GM12864 (cell line): Measurements from ENCODE around the gene SLC39A9.
A peak's percentile ranks its signal among the peaks of the same experiment; 100 is the strongest.
"Not testable (repeated sequence)": the region's sequence is repeated elsewhere in the genome, so short reads cannot be mapped to it uniquely, and the experiment has no call there.

Experiments
- DNase-seq: peaks from one replicate; pipeline ENCODE4 v3.0.0-alpha.2; 2011; ENCODE audit warnings: low read depth
- H3K4me3 ChIP-seq: 2 replicates; pipeline ENCODE4 v1.5.1; 2011; ENCODE audit warnings: mild to moderate bottlenecking, low read depth, low read length, control low read depth
- CTCF ChIP-seq: IDR thresholded peaks from 2 replicates; pipeline ENCODE4 v1.5.1; 2011; ENCODE audit warnings: low read depth, mild to moderate bottlenecking, moderate library complexity, low read length, control low read depth, inconsistent platforms; ENCODE audit errors: missing control alignments

SLC39A9 gene

GRCh38 chr14:69376439-69376838 is 22.1 kb upstream of the SLC39A9 start:
- no peak for TF ChIP-seq CTCF
- H3K4me3 ChIP-seq: no peak overlapping the region
- DNase-seq: no peak

GRCh38 chr14:69378274-69378673 is 20.2 kb upstream of the SLC39A9 start:
- TF ChIP-seq CTCF: no peak
- DNase-seq: no peak

GRCh38 chr14:69387311-69387710 is 11.2 kb upstream of the SLC39A9 start:
- no peak for TF ChIP-seq CTCF
- no peak for DNase-seq

More at GRCh38 chr14:69378274-69378673, 20.2 kb upstream of the SLC39A9 start:
- no peak overlapping the region for H3K4me3 ChIP-seq

GRCh38 chr14:69391400-69391799 is 7.1 kb upstream of the SLC39A9 start:
- DNase-seq, H3K4me3 ChIP-seq: not testable (repeated sequence)

More at GRCh38 chr14:69387311-69387710, 11.2 kb upstream of the SLC39A9 start:
- no peak overlapping the region for H3K4me3 ChIP-seq

- no peak for DNase-seq
- no peak for TF ChIP-seq CTCF
- H3K4me3 ChIP-seq: no peak overlapping the region
Observed at GRCh38 chr14:69392481-69392880, 6.0 kb upstream of the SLC39A9 start.

- TF ChIP-seq CTCF: no peak
- DNase-seq: no peak
- H3K4me3 ChIP-seq: no peak overlapping the region; the same call in 1 of the 2 replicates
Observed at GRCh38 chr14:69395929-69396328, 2.6 kb upstream of the SLC39A9 start.

GRCh38 chr14:69398818-69399210 is 322 bp downstream of the SLC39A9 start:
- H3K4me3 ChIP-seq: peak overlapping the region; percentile 99

More at GRCh38 chr14:69398818-69399210, 322 bp downstream of the SLC39A9 start:
- DNase-seq: no peak
- no peak for TF ChIP-seq CTCF
